GM12873 (cell line): ENCODE results near the gene PNMT.

Source experiments
- CTCF ChIP-seq: IDR thresholded peaks from 2 replicates; pipeline ENCODE4 v1.5.1; 2012; ENCODE audit warnings: low read depth, mild to moderate bottlenecking, moderate library complexity, low read length, control low read depth; ENCODE audit not compliant: insufficient read depth; ENCODE audit errors: missing control alignments

Gene PNMT

GRCh38 chr17:39641883-39642282 is 26.4 kb upstream of the PNMT start:
- no peak for TF ChIP-seq CTCF

- no peak for TF ChIP-seq CTCF
These were observed 25.8 kb upstream of the PNMT start for GRCh38 chr17:39642291-39643074.

DNA sequence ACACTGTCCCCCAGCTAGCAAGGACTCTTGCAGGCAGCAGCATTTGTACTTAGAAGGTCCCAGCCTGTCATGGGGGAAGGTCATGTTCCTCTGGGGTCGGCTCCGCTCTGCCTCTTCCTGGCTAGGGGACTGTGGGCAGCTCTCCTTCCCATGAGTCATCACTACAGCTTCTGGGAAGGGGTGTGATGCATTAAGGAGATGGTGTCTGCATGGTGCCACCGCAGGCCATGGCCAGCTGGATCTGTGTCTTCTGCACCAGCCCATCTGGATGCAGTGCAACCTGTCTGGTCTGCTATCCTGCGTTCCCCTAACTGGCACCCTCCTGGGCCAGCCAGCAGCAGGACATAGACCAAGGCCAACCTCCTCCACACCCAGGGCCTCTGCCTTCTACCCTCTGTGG is 25.0 kb upstream of the PNMT start:
- TF ChIP-seq CTCF: no peak

GRCh38 chr17:39647256-39647655 is 21.0 kb upstream of the PNMT start:
- no peak for TF ChIP-seq CTCF

DNA sequence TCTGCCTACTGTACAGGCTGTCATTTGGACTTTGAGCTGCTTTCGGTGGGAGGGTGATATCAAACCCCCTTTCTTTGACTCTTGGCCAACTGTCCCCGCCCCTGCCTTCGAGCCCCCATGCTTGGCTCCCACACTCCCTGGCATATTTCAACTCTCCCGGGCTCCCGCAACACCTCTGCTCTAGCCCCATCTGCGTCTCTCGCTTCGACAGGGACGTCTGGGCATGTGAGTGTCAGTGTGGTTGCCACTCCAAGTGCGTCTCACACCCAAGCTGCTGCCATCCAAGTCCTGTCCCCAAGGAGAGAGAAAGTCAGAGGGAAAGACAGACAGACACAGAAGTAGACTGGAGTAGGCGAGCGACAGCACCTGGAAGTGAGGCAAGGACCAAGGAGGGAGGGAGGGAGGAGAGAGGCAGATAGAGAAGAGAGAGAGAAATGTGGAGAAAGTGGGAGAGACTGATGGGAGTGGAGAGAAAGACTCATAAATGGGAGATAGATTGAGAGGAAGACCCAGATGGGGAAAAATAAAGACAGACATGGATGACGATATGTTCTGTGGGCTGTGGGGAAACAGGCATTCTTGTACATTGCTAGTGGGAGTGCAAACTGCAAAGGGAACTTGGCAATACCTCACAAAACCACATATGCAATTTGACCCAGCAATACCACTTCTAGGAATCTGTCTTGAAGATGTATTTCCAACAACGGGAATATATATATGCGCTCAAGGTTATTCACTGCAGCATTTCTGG is 19.5 kb upstream of the PNMT start:
- TF ChIP-seq CTCF: no peak

DNA sequence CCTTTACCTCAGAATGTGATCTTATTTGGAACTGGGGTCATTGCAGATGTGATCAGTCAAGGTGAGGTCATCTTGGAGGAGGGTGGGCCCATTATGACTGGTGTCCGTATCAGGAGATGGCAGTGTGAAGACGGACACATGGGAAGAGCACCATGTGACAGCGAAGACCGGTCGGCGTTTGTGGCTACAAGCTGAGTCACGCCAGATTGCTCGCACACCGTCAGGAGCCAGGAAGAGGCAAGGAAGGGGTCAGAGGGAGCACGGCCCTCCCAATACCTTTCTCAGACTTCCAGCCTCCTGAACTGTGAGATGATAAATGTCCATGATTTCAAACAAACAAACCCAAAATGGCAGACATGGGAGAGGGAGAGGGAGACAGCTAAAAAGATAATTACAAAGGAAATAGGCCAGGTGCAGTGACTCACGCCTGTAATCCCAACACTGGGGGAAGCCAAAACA is 18.1 kb upstream of the PNMT start:
- TF ChIP-seq CTCF: no peak

DNA sequence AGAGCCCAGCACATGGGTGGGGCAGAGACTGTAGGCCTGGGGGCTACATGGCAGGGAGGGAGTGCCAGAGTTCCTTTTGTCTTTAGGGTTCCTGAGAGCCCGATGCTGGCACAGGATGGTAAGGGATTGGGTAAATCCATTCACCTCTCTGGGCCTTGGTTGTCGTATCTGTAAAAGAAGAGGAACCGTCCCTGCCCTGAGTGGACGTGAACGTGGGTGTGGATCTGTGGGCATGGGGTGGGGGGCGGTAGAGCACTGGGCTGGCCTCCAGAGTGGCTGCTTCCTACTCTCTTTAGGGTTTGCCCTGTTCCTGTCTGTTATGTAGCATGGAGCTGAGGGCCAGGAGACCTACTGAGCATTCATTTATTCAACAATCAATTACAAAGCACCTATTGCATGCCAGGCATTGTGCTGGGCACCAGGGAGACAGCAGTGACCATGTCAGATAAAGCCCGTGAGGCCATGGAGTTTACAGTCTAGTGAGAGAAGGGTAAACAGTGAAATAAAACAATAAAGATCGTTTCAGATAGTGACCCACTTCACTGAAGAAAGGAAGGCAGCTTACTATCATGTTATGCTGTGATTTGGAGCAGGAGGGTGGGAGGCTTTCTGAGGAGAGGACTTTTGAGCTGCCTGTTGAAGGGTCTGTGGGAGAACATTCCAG is 16.2 kb upstream of the PNMT start:
- TF ChIP-seq CTCF: no peak
